GM12878 (cell line): ENCODE data around the gene DNHD1. TPM values are rescaled to one million over a fixed set of nuclear protein-coding genes. Genes with fewer than 3 reads are reported as not detected.

Experiments used
- ATAC-seq: fragments of 200-7000 bp; cut with Tn5 transposase; 3 replicates; pipeline ENCODE4 v1.9.1; 2020; ENCODE audit warnings: mild to moderate bottlenecking, moderate library complexity
- BruUV-seq: library from RNA; stranded (reverse); fragments of 400-500 nt; replicated peaks from 2 replicates; lab custom pipeline; 2021; lab: Mats Ljungman, UMichigan
- CTCF ChIA-PET: fragments of 300-600 bp; sonication (Branson Sonifier 250); formaldehyde crosslinking; extraction: SDS; loops from one replicate; lab custom pipeline; 2021; ENCODE audit warnings: inconsistent platforms; lab: Yijun Ruan, JAX
- POLR2A ChIA-PET: fragments of 350-600 bp; formaldehyde crosslinking; extraction: SDS; loops from one replicate; lab custom pipeline; 2021; ENCODE audit warnings: inconsistent platforms; lab: Charles Lee
- RAD21 ChIA-PET: fragments of 300-600 bp; sonication (Branson Sonifier 250); formaldehyde crosslinking; loops from one replicate; lab custom pipeline; 2023; ENCODE audit warnings: antibody characterized with exemption; ENCODE audit not compliant: unreplicated experiment; lab: Charles Lee
- SMC1A ChIA-PET: fragments of 300-600 bp; sonication (Branson Sonifier 250); formaldehyde crosslinking; loops from one replicate; lab custom pipeline; 2023; ENCODE audit not compliant: unreplicated experiment, uncharacterized antibody; lab: Charles Lee
- DNase-seq: peaks from one replicate; pipeline ENCODE4 v3.0.0-alpha.2; 2011; ENCODE audit warnings: low read depth, low spot score
- FAIRE-seq: peaks from 3 replicates; lab custom pipeline; 2011; peaks lifted over from hg19 to GRCh38; lab: Jason Lieb, UNC
- H2AFZ ChIP-seq: 2 replicates; pipeline ENCODE4 v1.6.0; 2011; ENCODE audit warnings: low read depth, low read length, control low read depth; ENCODE audit not compliant: control insufficient read depth
- H3K27ac ChIP-seq: 2 replicates; pipeline ENCODE4 v1.5.1; 2011; ENCODE audit warnings: control low read depth; ENCODE audit not compliant: control insufficient read depth, insufficient read depth
- H3K27me3 ChIP-seq, 2 experiments: replicated peaks in 1 of 2; 2 replicates each; pipeline versions ENCODE4 v1.6.0 to v1.6.1; 2011; ENCODE audit warnings: low read length in 1 of 2; ENCODE audit not compliant: control insufficient read depth in 2 of 2, insufficient read depth in 2 of 2
- H3K36me3 ChIP-seq, 2 experiments: 2 replicates each; pipeline ENCODE4 v1.5.1; 2011; ENCODE audit warnings: low read length in 1 of 2; ENCODE audit not compliant: control insufficient read depth in 2 of 2, insufficient read depth in 2 of 2
- H3K4me1 ChIP-seq: 2 replicates; pipeline ENCODE4 v1.6.1; 2011; ENCODE audit warnings: mild to moderate bottlenecking, low read length, moderate library complexity, mixed read lengths; ENCODE audit not compliant: control insufficient read depth, insufficient read depth
- H3K4me2 ChIP-seq: 2 replicates; pipeline ENCODE4 v1.6.0; 2011; ENCODE audit warnings: control low read depth; ENCODE audit not compliant: control insufficient read depth, insufficient read depth
- H3K4me3 ChIP-seq: fragments of 200-600 bp; sonication (generic); 2 replicates; pipeline ENCODE4 v1.5.1; 2016
- H3K79me2 ChIP-seq: 2 replicates; pipeline ENCODE4 v1.6.0; 2011; ENCODE audit warnings: low read length; ENCODE audit not compliant: control insufficient read depth, insufficient read depth
- H3K9ac ChIP-seq: 2 replicates; pipeline ENCODE4 v1.8.0; 2011; ENCODE audit warnings: low read length, control low read depth, mixed read lengths; ENCODE audit not compliant: control insufficient read depth, insufficient read depth
- H3K9me3 ChIP-seq: replicated peaks from 3 replicates; pipeline ENCODE4 v1.5.1; 2011; ENCODE audit warnings: mild to moderate bottlenecking, low read length; ENCODE audit not compliant: control insufficient read depth, insufficient read depth
- H4K20me1 ChIP-seq: 2 replicates; pipeline ENCODE4 v1.6.0; 2011; ENCODE audit not compliant: control insufficient read depth, insufficient read depth
- BRCA1 ChIP-seq: IDR thresholded peaks from 2 replicates; pipeline ENCODE4 v1.6.1; 2011; ENCODE audit warnings: low read depth, low read length, improper control_type of control experiment
- GATAD2B ChIP-seq: fragments of 450-650 bp; conservative IDR thresholded peaks from 2 replicates; pipeline ENCODE4 v1.6.1; 2017; ENCODE audit warnings: low read depth, mild to moderate bottlenecking, moderate library complexity
- JUNB ChIP-seq: IDR thresholded peaks from 2 replicates; pipeline ENCODE4 v1.6.1; 2016; ENCODE audit warnings: antibody characterized with exemption, mild to moderate bottlenecking
- JUND ChIP-seq: IDR thresholded peaks from 2 replicates; pipeline ENCODE4 v1.6.1; 2012; ENCODE audit warnings: low read depth, mild to moderate bottlenecking, low read length, improper control_type of control experiment, moderate library complexity
- LARP7 ChIP-seq: fragments of 450-650 bp; IDR thresholded peaks from 2 replicates; pipeline ENCODE4 v1.6.1; 2017; ENCODE audit warnings: mild to moderate bottlenecking
- MYC ChIP-seq: IDR thresholded peaks from 2 replicates; pipeline ENCODE4 v1.6.1; 2011; ENCODE audit warnings: mild to moderate bottlenecking, low read length, moderate library complexity, inconsistent platforms; ENCODE audit not compliant: insufficient read depth, insufficient replicate concordance, insufficient read length, severe bottlenecking
- NR2C1 ChIP-seq: fragments of 450-650 bp; IDR thresholded peaks from 2 replicates; pipeline ENCODE4 v1.6.1; 2017; ENCODE audit warnings: antibody characterized with exemption, mild to moderate bottlenecking, moderate library complexity
- NR2F1 ChIP-seq: fragments of 450-650 bp; conservative IDR thresholded peaks from 2 replicates; pipeline ENCODE4 v1.6.1; 2017; ENCODE audit warnings: mild to moderate bottlenecking
- SMC3 ChIP-seq: IDR thresholded peaks from 2 replicates; pipeline ENCODE4 v1.6.1; 2011; ENCODE audit warnings: low read length, improper control_type of control experiment, borderline replicate concordance
- ZNF217 ChIP-seq: fragments of 450-650 bp; IDR thresholded peaks from 2 replicates; pipeline ENCODE4 v1.6.1; 2017; ENCODE audit warnings: antibody characterized with exemption, mild to moderate bottlenecking
- ZSCAN29 ChIP-seq: fragments of 450-650 bp; IDR thresholded peaks from 2 replicates; pipeline ENCODE4 v1.6.1; 2017; ENCODE audit warnings: mild to moderate bottlenecking, moderate library complexity
- WGBS: methylation state at CpG from one replicate; pipeline ENCODE4 v1.1.6; 2016; ENCODE audit warnings: low lambda C conversion rate; ENCODE audit not compliant: insufficient replicate concordance, insufficient coverage; ENCODE audit errors: missing lambda C conversion rate; 5-methylcytosine and 5-hydroxymethylcytosine counted together
- in situ Hi-C: fragments of 300-500 bp; cut with MboI; formaldehyde crosslinking; loops from 9 replicates; pipeline ENCODE4 v1.14.3; 2018; ENCODE audit warnings: mixed read lengths
- intact Hi-C: fragments of 100-400 bp; cut with micrococcal nuclease; formaldehyde crosslinking; loops from one replicate; pipeline ENCODE4 v1.14.2; 2022; ENCODE audit not compliant: unreplicated experiment
- polyA plus RNA-seq, 11 experiments: library from polyadenylated mRNA; depleted of rRNA in 4 of 11; unstranded in 6 of 11; stranded (reverse) in 5 of 11; fragments of >200 nt; fragmentation: Nextera tagmentation in 4 of 11; fragmentation: Illumina TruSeq in 1 of 11; extraction: Ambion mirVana in 4 of 11; extraction: Trizol in 1 of 11; gene quantifications; 1 replicate in 1 of 11; 2 replicates in 10 of 11; pipeline versions ENCODE4 v1.2.1 to v1.2.3, GENCODE V29; 2011 to 2016; ENCODE audit warnings: inconsistent platforms in 2 of 11, missing spikeins in 2 of 11, low read depth in 1 of 11
- total RNA-seq, 4 experiments: library from RNA; depleted of rRNA in 3 of 4; stranded (reverse); fragments of >200 nt in 3 of 4; fragmentation: Illumina TruSeq in 1 of 4; extraction: Trizol in 1 of 4; gene quantifications; 2 replicates each; pipeline versions ENCODE4 v1.2.1 to v1.2.3, GENCODE V29; 2013 to 2021
- TF ChIP-seq, protein P1 (sequence below): fragments of 450-650 bp; formaldehyde crosslinking; IDR thresholded peaks from 2 replicates; pipeline ENCODE4 v1.5.0; 2022; ENCODE audit warnings: mild to moderate bottlenecking, missing genetic modification characterization
- TF ChIP-seq, protein P2 (sequence below): fragments of 450-650 bp; IDR thresholded peaks from 2 replicates; pipeline ENCODE4 v1.6.1; 2017; ENCODE audit warnings: antibody characterized with exemption, mild to moderate bottlenecking, moderate library complexity
- TF ChIP-seq, protein P3 (sequence below): fragments of 450-650 bp; conservative IDR thresholded peaks from 2 replicates; pipeline ENCODE4 v1.6.1; 2017; ENCODE audit warnings: mild to moderate bottlenecking, moderate library complexity

Gene DNHD1
- total and polyA plus RNA-seq, 10 of the 15 experiments (the other 5 are each of a cell fraction or from before 2014, with no cell fraction given) = 0.99 to 16.9 (median 8.6) TPM

DNA sequence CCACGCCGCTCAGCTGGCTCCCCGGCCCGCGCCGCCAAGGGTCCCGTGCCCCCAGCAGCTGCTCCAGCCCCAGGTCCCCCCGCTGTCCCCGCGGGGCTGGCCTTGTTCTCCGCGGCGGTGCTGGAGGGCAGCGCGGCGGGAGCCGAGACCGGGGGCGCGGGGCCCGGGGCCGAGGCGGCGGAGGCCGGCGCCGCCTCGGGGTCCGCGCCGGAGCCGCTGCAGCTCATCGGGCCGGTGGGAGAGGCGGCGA is 114.8 kb downstream of the DNHD1 start:
- Histone ChIP-seq H3K27ac (peak overlapping the region; percentile 99), H2AFZ (no peak overlapping the region), H3K4me3 (peak overlapping the region; percentile 87), H3K9ac (peak overlapping the region; percentile 95), H3K36me3 (peaks cover 23 to 34% of the 10 kb centered on the region in 2 experiments), H3K79me2 (peaks cover 27% of the 10 kb centered on the region), H3K4me1 (peaks cover 26% of the 10 kb centered on the region), H3K27me3 (no peaks in the 10 kb centered on the region), H3K4me2 (no peak overlapping the region), H3K9me3 (no peaks in the 10 kb centered on the region), H4K20me1 (no peaks in the 10 kb centered on the region)
- POLR2A ChIA-PET = interaction anchor here (0.6 to 7.2 kb wide), 14 partner anchors 8 to 133 kb away, joined by 3 to 85 read pairs (median 5); partner anchors contain the start of genes ARFIP2, ILK, MRPL17 and TIMM10B
- RAD21 ChIA-PET = interaction anchor here (0.7 to 1.9 kb wide), 10 partner anchors 7 to 131 kb away, joined by 3 to 21 read pairs (median 3); partner anchors contain the start of genes ARFIP2, MRPL17 and TIMM10B
- TF ChIP-seq SMC3 (no peak), ZSCAN29 (peak; percentile 71; the same call in 1 of the 2 replicates), JUND (no peak), NR2F1 (peak; percentile 55; the same call in 1 of the 2 replicates), BRCA1 (peak; percentile 21; the same call in 1 of the 2 replicates), NR2C1 (peak; percentile 42), GATAD2B (0 out of 2 replicates have a peak, but pooled peaks have one; percentile 75), LARP7 (0 out of 2 replicates have a peak, but pooled peaks have one; percentile 76), ZNF217 (peak; percentile 51; the same call in 1 of the 2 replicates), MYC (no peak), JUNB (no peak)
- TF ChIP-seq, protein P1, sequence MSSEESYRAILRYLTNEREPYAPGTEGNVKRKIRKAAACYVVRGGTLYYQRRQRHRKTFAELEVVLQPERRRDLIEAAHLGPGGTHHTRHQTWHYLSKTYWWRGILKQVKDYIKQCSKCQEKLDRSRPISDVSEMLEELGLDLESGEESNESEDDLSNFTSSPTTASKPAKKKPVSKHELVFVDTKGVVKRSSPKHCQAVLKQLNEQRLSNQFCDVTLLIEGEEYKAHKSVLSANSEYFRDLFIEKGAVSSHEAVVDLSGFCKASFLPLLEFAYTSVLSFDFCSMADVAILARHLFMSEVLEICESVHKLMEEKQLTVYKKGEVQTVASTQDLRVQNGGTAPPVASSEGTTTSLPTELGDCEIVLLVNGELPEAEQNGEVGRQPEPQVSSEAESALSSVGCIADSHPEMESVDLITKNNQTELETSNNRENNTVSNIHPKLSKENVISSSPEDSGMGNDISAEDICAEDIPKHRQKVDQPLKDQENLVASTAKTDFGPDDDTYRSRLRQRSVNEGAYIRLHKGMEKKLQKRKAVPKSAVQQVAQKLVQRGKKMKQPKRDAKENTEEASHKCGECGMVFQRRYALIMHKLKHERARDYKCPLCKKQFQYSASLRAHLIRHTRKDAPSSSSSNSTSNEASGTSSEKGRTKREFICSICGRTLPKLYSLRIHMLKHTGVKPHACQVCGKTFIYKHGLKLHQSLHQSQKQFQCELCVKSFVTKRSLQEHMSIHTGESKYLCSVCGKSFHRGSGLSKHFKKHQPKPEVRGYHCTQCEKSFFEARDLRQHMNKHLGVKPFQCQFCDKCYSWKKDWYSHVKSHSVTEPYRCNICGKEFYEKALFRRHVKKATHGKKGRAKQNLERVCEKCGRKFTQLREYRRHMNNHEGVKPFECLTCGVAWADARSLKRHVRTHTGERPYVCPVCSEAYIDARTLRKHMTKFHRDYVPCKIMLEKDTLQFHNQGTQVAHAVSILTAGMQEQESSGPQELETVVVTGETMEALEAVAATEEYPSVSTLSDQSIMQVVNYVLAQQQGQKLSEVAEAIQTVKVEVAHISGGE (CRISPR knock-in tag) = 0 out of 2 replicates have a peak, but pooled peaks have one; percentile 42
- TF ChIP-seq, protein P2, sequence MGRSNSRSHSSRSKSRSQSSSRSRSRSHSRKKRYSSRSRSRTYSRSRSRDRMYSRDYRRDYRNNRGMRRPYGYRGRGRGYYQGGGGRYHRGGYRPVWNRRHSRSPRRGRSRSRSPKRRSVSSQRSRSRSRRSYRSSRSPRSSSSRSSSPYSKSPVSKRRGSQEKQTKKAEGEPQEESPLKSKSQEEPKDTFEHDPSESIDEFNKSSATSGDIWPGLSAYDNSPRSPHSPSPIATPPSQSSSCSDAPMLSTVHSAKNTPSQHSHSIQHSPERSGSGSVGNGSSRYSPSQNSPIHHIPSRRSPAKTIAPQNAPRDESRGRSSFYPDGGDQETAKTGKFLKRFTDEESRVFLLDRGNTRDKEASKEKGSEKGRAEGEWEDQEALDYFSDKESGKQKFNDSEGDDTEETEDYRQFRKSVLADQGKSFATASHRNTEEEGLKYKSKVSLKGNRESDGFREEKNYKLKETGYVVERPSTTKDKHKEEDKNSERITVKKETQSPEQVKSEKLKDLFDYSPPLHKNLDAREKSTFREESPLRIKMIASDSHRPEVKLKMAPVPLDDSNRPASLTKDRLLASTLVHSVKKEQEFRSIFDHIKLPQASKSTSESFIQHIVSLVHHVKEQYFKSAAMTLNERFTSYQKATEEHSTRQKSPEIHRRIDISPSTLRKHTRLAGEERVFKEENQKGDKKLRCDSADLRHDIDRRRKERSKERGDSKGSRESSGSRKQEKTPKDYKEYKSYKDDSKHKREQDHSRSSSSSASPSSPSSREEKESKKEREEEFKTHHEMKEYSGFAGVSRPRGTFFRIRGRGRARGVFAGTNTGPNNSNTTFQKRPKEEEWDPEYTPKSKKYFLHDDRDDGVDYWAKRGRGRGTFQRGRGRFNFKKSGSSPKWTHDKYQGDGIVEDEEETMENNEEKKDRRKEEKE = 0 out of 2 replicates have a peak, but pooled peaks have one; percentile 35
- TF ChIP-seq, protein P3, sequence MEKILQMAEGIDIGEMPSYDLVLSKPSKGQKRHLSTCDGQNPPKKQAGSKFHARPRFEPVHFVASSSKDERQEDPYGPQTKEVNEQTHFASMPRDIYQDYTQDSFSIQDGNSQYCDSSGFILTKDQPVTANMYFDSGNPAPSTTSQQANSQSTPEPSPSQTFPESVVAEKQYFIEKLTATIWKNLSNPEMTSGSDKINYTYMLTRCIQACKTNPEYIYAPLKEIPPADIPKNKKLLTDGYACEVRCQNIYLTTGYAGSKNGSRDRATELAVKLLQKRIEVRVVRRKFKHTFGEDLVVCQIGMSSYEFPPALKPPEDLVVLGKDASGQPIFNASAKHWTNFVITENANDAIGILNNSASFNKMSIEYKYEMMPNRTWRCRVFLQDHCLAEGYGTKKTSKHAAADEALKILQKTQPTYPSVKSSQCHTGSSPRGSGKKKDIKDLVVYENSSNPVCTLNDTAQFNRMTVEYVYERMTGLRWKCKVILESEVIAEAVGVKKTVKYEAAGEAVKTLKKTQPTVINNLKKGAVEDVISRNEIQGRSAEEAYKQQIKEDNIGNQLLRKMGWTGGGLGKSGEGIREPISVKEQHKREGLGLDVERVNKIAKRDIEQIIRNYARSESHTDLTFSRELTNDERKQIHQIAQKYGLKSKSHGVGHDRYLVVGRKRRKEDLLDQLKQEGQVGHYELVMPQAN = peak; percentile 88
- BruUV-seq = no TSS peak
- FAIRE-seq (no peak), DNase-seq (no peak), ATAC-seq (no peak)
- SMC1A ChIA-PET = interaction anchor here (0.8 to 3.1 kb wide), 7 partner anchors 8 to 134 kb away, joined by 3 to 24 read pairs (median 3); partner anchors contain the start of genes ILK and MRPL17
- intact Hi-C loops = loop anchor here (2.0 to 10.0 kb wide), 4 partner anchors 55 to 913 kb away; partner anchors contain the start of gene MRPL17
- CTCF ChIA-PET = interaction anchor here (0.7 to 2.7 kb wide), 8 partner anchors 10 to 85 kb away, joined by 3 to 18 read pairs (median 3); partner anchors contain the start of gene MRPL17
- WGBS = 0% methylated on average over 18 of the region's 36 CpGs
- in situ Hi-C loops = loop anchor here (10.0 kb wide), 1 partner anchor 913 kb away; no protein-coding TSS in a partner anchor
